GM18519 (cell line): Measurements from ENCODE around the gene JARID2.

Experiments used
- ATAC-seq: cut with Tn5 transposase; IDR thresholded peaks from one replicate; pipeline ENCODE4 v1.9.1; 2021; ENCODE audit warnings: mild to moderate bottlenecking, moderate library complexity; ENCODE audit not compliant: unreplicated experiment, low FRiP score

The JARID2 gene

GRCh38 chr6:15246666-15247499, 1.0 kb downstream of the JARID2 start:
- ATAC-seq = no peak

DNA sequence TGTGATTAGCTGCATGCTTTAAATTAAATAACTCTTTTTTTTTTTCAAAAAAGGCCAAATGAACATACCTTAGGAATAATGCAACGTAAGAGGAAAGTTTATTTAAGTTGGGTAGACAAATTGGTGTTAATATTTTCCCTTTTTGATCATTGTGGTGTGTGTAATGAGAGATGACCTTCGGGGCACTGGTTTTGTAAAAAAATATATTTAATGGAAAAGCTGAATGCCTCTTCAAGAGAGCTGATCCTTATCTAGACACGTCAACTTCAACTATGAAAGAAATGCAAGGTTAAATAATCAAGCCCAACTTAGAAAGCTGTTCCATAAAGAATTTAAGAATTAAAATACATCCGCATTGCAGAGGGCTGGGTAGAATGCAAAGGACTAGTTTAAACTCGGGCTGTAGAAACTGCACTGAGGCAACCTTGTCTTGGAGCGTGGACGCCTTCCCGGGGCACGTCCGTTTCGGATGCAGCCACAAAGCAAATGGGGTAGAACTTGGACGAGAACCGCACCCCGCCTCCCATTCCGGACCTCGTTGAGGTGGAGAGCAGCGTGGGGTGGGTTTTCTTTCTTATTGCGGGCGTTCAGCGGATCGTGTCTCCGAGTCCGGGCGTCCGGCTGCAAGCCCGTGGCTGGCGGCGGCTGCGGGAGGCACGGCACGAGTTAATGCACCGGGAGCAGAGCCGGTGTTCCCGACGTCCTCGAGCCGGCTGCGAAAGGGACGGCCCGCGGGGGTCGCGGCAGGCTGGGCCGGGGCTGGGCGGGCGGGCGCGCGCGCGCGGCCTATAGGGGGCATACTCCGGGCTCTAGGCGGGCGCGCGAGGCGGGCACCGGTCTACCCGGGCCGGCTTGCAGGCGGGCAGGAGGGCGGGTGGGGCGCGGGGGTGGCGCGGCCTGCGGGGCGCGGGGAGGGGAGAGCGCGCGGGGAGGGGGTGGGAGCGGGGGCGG, 1.9 kb downstream of the JARID2 start:
- ATAC-seq = no peak

DNA sequence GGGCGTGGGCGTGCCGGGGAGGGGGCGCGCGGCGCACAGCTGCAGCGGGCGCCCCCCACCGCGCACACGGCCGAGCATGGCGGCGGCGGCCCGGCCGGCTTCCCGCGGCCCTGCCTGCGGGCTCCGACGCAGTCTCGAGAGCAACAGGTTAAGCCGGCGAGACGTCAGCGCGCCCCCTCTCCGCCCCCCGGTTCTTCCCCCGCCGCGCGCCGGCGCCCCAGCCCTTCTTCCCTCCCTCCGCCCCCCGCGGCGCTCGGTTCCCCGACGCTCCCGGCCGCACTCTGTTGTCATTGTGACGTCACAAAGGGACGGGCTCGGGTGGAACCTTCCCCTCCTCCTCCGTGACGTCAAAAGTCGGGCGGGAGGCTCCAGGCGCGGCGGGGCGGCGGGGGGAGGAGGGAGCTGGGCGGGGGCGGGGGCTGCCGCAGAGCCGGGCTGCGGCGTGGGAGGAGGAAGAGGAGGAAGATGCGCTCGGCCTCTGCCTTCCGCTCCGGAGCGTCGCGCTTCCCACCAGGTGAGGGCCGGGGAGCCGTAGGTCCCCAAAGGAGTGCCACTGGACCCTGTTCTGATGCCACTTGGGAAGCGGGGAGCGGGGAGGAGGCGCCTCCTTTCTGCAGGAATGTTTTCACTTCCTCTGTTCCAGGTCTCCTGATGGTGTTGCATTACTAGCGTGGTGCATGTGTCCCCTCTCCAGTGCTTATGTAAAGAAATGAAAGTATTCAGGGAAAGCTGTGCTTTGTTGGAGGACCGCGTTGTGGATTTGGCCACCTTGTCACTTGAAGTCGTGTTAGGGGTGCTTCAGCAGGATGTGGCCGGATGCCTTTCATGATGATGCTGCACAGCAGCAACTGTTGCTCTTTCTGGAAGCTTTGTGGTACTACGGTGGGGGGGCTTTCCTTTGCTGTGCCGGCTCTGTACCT, 2.8 kb downstream of the JARID2 start:
- ATAC-seq = no peak

GRCh38 chr6:15249371-15250019, 3.6 kb downstream of the JARID2 start:
- no peak for ATAC-seq

- ATAC-seq = no peak
Observed at GRCh38 chr6:15250187-15251168, 4.6 kb downstream of the JARID2 start.

DNA sequence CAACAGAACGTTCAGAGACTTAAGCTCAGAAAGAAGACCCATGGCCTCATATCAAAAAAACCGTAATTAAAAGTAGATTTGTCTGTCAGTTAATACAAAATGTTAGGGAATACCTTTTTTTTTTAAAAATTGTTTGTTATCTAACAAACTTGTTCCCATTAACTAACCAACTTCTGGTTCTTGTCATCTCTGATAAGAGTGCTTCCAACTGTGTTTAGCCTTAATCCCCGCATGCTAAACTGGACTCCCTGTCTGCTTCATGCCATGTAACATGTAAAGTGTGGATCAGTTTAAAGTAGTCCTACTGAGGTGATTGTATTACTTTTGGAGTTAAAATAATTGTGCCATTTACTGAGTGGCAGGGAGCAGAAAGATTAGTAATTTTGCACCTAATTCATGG, 6.3 kb downstream of the JARID2 start:
- ATAC-seq = no peak

GRCh38 chr6:15253203-15254022, 7.5 kb downstream of the JARID2 start:
- no peak for ATAC-seq

- no peak for ATAC-seq
Observed at GRCh38 chr6:15254070-15254975, 8.5 kb downstream of the JARID2 start.

DNA sequence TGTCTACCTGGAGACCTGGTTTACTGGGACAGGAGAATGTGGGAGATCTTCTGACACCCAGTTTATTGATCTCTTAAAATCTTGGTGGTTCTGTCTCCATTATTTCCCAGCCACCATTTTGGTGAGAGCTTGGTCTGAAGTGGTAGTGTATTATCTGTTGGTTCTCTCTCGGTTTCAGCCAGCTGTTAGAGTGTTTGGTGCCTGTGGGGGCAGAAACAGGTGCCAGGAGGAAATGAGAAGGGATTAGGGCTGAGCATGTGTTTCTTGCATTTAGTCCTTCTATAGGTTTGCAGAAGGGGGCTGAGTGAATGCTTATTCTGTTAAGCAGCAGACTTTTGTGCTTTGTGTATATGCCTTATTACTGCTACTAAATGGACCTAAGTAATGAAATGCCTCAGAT, 9.6 kb downstream of the JARID2 start:
- no peak for ATAC-seq

- ATAC-seq = no peak
Observed at GRCh38 chr6:15255909-15256395, 10.1 kb downstream of the JARID2 start.

- no peak for ATAC-seq
Observed at GRCh38 chr6:15256538-15257271, 10.8 kb downstream of the JARID2 start.

- no peak for ATAC-seq
Observed at GRCh38 chr6:15257357-15258132, 11.7 kb downstream of the JARID2 start.

DNA sequence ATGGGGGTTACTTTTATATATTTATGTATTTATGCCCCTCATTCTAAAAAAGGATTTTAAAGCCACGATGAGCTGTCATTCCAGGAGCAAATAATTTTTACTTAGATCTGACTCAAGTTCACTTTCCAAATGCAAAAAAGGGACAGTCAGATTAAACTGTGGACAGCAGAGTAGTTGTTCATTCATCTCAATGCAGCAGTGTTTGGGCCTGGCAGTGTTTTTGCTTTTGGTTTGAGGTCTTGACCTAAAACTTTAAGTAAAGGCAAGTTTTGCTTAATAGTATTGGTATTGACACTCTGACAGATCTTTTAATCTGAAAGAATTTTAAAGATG, 13.9 kb downstream of the JARID2 start:
- no peak for ATAC-seq

DNA sequence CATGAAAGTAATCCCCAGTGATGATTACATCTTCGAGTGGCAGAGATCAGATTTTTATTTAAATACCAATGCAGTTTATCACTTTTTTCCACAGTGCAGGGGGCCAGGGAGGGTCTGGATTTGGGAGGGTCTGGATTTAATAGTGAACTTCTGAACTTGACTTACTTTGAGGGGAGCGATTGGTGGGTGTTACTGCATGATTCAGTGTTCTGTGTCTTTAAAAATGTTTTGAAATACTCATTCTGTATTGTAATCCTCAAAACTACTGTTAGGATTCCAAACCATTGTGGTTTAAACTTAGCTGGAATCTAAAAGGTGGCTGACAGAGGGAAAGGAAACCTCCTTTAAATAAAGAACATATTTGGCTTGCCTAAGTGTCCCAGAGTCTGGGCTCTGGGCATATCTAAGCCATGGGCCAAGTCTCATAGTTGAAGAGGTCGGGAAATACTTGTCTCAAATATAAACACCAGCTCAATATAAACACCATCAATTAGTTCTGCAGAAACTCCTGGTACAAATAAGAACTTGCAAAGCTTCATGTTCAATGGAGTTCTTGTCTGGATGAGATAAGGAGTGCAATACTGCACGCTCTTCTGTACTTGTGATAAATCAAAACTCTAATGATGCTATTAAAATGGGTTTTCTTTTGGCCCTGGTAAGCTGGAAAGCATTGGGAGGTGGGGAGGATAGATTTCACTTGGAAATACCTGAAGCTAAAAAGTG, 14.4 kb downstream of the JARID2 start:
- ATAC-seq = no peak
